Skeletal muscle satellite cell (primary cell): ENCODE results near the gene HMG20B.
A peak's percentile ranks its signal among the peaks of the same experiment; 100 is the strongest.

ENCODE experiments used
- H3K27me3 ChIP-seq: 2 replicates; pipeline ENCODE4 v1.7.0; 2013; ENCODE audit warnings: low read length; ENCODE audit not compliant: control insufficient read depth, insufficient read depth
- H3K36me3 ChIP-seq: 2 replicates; pipeline ENCODE4 v1.7.0; 2013; ENCODE audit warnings: mild to moderate bottlenecking, control low read depth, low read length; ENCODE audit not compliant: insufficient read depth
- H3K4me1 ChIP-seq: 2 replicates; pipeline ENCODE4 v1.7.0; 2013; ENCODE audit warnings: low read length; ENCODE audit not compliant: control insufficient read depth, insufficient read depth
- H3K4me2 ChIP-seq: 2 replicates; pipeline ENCODE4 v1.7.0; 2013; ENCODE audit warnings: mild to moderate bottlenecking, low read length
- H3K4me3 ChIP-seq: 2 replicates; pipeline ENCODE4 v1.7.0; 2013; ENCODE audit warnings: low read length
- H3K9ac ChIP-seq: 2 replicates; pipeline ENCODE4 v1.7.0; 2013; ENCODE audit warnings: mild to moderate bottlenecking, low read depth, low read length, moderate library complexity
- H3K9me3 ChIP-seq: replicated peaks from 2 replicates; pipeline ENCODE4 v1.7.0; 2013; ENCODE audit warnings: mild to moderate bottlenecking, control low read depth, low read length

Gene HMG20B

DNA sequence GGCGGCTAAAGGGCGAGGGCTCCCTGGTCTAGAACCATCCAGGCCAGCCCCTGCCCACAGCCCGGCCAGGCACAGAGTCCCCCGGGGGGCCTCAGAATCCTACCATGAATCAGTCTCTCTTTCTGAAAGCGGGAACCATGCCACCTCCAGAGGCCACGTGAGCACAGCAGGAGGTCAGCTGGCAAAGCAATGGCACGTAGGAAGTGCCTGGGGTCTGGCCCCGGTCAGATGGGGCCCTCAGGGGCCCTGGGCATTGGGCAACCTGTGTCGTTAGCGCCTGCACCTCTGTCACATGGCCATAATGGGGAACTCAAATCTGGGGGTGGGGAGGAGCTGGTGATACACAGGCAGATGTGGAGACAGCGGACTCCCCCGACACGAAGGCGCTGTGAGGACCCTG lies 24.1 kb upstream of the HMG20B start:
- Histone ChIP-seq H3K4me1 (no peaks in the 10 kb centered on the region), H3K9me3 (no peaks in the 10 kb centered on the region), H3K9ac (no peak overlapping the region), H3K4me3 (no peak overlapping the region), H3K4me2 (no peak overlapping the region), H3K27me3 (no peaks in the 10 kb centered on the region), H3K36me3 (peaks cover 21% of the 10 kb centered on the region)

- Histone ChIP-seq H3K4me3 (no peak overlapping the region), H3K9ac (no peak overlapping the region), H3K4me1 (no peaks in the 10 kb centered on the region), H3K27me3 (no peaks in the 10 kb centered on the region), H3K9me3 (no peaks in the 10 kb centered on the region), H3K4me2 (no peak overlapping the region), H3K36me3 (peaks cover 21% of the 10 kb centered on the region)
These were observed 22.9 kb upstream of the HMG20B start for GRCh38 chr19:3549816-3550215.

GRCh38 chr19:3550947-3551791 lies 21.6 kb upstream of the HMG20B start:
- no peak overlapping the region for H3K4me2 ChIP-seq
- H3K4me3 ChIP-seq, result no peak overlapping the region
- no peaks in the 10 kb centered on the region for H3K27me3 ChIP-seq
- H3K9me3 ChIP-seq, result no peaks in the 10 kb centered on the region
- peaks cover 11% of the 10 kb centered on the region for H3K36me3 ChIP-seq
- H3K9ac ChIP-seq, result no peak overlapping the region
- peaks cover 8% of the 10 kb centered on the region for H3K4me1 ChIP-seq

DNA sequence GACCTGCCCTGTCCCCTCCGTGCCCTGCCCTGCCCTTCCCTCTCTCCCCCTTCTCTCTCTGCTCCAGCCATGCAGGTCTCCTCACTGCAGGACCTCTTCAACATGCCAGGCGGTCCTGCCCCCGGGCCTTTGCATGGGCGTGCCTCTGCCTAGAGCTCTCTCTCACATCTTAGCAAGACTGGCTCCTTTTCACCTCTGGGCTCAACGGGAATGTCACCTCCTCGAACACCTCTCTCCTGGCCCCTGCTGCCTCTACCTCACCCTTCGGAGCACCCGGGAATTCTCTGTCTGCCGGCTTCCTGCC lies 21.0 kb upstream of the HMG20B start:
- Histone ChIP-seq H3K4me3 (no peak overlapping the region), H3K9ac (no peak overlapping the region), H3K36me3 (peaks cover 7% of the 10 kb centered on the region), H3K9me3 (no peaks in the 10 kb centered on the region), H3K4me2 (no peak overlapping the region), H3K27me3 (no peaks in the 10 kb centered on the region), H3K4me1 (peaks cover 13% of the 10 kb centered on the region)

GRCh38 chr19:3554254-3555083 lies 18.3 kb upstream of the HMG20B start:
- no peak overlapping the region for H3K9ac ChIP-seq
- H3K9me3 ChIP-seq, result no peaks in the 10 kb centered on the region
- H3K4me2 ChIP-seq, result no peak overlapping the region
- H3K4me3 ChIP-seq, result no peak overlapping the region
- peaks cover 18% of the 10 kb centered on the region for H3K4me1 ChIP-seq
- H3K36me3 ChIP-seq, result no peaks in the 10 kb centered on the region
- no peaks in the 10 kb centered on the region for H3K27me3 ChIP-seq

DNA sequence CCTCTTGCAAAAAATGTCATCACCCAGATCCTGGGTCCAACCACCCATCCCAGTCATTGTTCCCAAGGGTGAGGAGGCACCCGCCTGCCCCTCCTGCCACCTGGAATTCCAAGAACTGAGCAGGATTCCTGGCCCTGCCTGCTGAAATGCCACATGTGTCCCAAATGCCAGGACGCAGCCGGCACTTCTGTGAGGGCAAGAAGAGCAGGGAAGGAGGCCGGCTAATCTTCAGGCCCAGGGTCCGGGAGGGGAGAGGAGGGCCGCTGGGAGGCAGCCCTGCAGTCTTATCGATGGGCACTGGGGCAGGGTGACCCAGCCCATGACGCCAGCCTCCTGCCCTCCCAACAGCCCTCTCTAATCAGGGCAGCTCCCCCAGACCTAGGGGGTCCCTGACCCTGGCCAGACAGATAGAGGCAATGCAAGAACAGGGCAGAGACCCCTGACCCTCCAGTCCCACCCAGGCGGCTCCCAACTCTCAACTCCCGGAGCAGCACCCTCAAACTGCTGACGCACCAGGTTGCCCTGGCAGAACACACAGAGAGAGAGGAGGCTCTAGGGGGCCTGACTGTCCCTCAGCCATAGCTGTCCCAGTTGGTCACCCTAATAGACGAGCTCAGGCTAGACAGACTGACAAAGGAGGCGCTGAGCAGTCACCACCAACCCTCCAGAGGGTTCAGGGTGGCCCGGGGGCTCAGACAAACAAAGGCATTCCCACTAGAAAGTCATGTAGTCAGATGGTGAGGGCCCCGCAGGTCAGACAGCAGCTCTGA lies 16.9 kb upstream of the HMG20B start:
- peak overlapping the region; percentile 75 for H3K9ac ChIP-seq
- H3K4me1 ChIP-seq, result peaks cover 18% of the 10 kb centered on the region
- H3K4me3 ChIP-seq, result peak overlapping the region; percentile 77
- H3K4me2 ChIP-seq, result peak overlapping the region; percentile 99
- no peaks in the 10 kb centered on the region for H3K9me3 ChIP-seq
- no peaks in the 10 kb centered on the region for H3K27me3 ChIP-seq
- H3K36me3 ChIP-seq, result no peaks in the 10 kb centered on the region

DNA sequence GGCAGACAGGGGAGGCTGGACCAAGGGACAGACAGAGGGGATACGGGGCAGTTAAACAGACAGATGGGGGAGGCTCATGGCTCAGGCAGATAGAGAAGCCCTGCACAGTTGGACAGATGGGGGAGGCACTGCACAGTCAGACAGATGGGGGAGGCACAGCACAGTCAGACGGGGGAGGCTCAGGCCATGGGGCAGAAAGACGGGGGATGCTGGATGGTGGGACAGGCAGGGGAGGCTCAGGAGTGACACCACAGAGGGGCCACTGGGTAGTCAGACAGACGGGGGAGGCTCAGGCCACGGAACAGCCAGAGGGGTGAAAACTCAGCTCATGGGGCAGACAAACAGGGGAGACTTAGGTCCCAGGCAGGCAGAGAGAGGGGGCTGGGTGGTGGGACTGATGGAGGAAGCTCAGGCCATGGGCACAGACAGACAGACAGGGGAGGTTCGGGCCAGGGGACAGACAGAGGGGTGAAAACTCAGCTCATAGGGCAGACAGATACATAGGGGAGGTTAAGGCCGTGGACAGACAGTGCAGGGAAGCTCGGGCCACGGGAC lies 16.2 kb upstream of the HMG20B start:
- no peaks in the 10 kb centered on the region for H3K9me3 ChIP-seq
- no peaks in the 10 kb centered on the region for H3K27me3 ChIP-seq

GRCh38 chr19:3556978-3557460 lies 15.7 kb upstream of the HMG20B start:
- Histone ChIP-seq H3K9me3 (no peaks in the 10 kb centered on the region), H3K4me1 (peaks cover 18% of the 10 kb centered on the region), H3K4me3 (peak overlapping the region; percentile 77), H3K27me3 (no peaks in the 10 kb centered on the region), H3K9ac (peak overlapping the region; percentile 75), H3K4me2 (peak overlapping the region; percentile 99), H3K36me3 (no peaks in the 10 kb centered on the region)

More for the DNA sequence above, 16.2 kb upstream of the HMG20B start:
- peak overlapping the region; percentile 77 for H3K4me3 ChIP-seq
- peaks cover 18% of the 10 kb centered on the region for H3K4me1 ChIP-seq
- H3K9ac ChIP-seq, result peak overlapping the region; percentile 75
- no peaks in the 10 kb centered on the region for H3K36me3 ChIP-seq
- peak overlapping the region; percentile 99 for H3K4me2 ChIP-seq

DNA sequence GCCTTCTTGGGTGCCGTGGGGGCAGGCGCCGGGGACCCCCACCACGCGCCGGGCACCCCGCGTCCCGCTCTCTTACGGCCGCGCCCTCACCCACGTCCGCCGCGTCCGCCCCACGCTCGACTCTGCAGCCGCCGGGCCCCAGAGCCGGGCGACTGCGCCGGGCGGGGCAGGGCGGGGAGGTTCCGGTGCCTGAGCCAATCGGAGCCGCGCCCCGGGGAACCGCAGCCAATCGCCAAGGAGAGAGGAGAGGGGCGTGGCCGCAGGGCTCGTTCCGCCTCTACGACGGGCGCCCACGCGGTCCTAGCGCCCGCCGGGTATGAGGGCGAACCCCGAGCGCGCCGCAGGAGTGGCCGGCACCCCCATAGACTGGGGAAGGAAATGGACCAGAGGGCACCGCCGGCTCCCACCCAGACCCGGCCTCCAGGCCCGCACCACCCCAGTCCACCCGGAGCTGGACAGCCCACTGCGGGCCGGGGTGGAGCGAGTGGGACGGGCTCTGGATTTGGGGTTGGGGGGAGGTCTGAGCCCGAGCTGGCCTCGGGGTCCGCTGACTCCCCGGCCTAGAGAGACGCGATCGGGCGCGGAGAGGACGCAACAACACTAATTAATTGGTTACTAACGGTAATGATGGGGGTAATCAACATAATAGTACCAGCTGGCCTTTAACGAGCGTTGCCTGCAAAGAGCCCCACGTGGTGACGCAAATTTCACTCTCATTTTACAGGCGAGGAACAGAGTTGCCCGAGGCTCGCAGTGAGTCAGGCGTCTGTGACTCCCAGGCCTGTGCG lies 15.1 kb upstream of the HMG20B start, which contains the start of gene MFSD12:
MFSD12 (minus strand) TSS at position 126 of the 788 bp plus-strand sequence. CDS start 183 bp downstream, outside the sequence.
- Histone ChIP-seq H3K9ac (peak within 1 kb of the TSS; percentile 80), H3K27me3 (no peaks in the 10 kb centered on the region), H3K4me2 (peak within 1 kb of the TSS; percentile 99), H3K4me3 (peak within 1 kb of the TSS; percentile 77), H3K36me3 (no peaks in the 10 kb centered on the region), H3K4me1 (peaks cover 18% of the 10 kb centered on the region), H3K9me3 (no peaks in the 10 kb centered on the region)

DNA sequence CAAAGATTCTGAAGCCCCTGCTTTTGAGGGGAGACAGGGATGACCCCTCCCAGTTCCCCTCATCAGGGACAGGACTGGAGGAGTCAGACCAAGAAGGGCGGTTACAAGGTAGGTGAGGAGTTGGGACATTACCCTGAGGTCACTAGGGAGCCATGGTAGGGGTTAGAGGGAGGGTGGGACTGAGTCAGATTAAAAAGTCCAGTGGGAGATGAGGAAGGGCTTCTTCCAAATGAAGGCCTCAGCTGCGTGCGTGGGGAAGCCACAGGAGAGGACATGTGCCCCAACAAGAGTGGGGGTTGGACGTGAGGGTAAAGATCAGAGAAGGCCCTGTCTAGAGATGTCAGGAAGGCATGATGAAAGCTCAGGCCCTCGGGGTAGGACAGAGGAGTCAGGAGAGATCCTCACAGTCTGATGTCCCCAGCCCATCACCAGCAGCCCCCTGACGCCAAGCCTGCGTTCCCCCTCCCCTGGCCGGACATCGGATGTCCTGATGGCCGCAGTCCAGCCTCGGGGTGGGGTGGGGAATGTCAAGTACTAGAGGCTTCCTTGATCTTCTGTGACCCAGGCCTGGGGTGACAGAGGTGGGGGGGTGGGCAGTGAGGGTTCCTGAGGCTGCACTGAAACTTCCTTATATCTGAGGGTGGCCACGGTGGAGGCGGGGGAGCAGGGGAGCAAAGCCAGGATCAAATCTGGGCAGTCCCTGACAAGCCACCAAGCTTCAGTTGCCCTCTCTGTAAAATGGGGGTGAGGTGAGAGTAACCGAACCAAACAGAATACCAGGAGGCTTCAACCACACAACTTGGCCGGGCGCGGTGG lies 8.8 kb upstream of the HMG20B start:
- Histone ChIP-seq H3K4me1 (peaks cover 4% of the 10 kb centered on the region), H3K27me3 (no peaks in the 10 kb centered on the region), H3K4me2 (no peak overlapping the region), H3K9me3 (no peaks in the 10 kb centered on the region), H3K9ac (no peak overlapping the region), H3K4me3 (no peak overlapping the region), H3K36me3 (no peaks in the 10 kb centered on the region)
